ENCODE results near the gene IPCEF1. TPM values are rescaled to one million over a fixed set of nuclear protein-coding genes. Genes with fewer than 3 reads are reported as not detected.
"Not testable (repeated sequence)": the region's sequence is repeated elsewhere in the genome, so short reads cannot be mapped to it uniquely, and the experiment has no call there.

IPCEF1 gene
- polyA plus RNA-seq, 3 donors: 14.7 to 29.7 (median 16.5) TPM

GRCh38 chr6:154179434-154179833 lies 177.2 kb downstream of the IPCEF1 start:
- Histone ChIP-seq H4K20me1 (ENCODE audit: insufficient read depth, low read length) (peaks cover 6% of the 10 kb centered on the region), H3K27me3 (ENCODE audit: control insufficient read depth in 2 of 2, insufficient read depth in 2 of 2, low read length in 2 of 2) (no peaks in the 10 kb centered on the region), H3K27ac (ENCODE audit: low read depth in 1 of 2, low read length in 2 of 2) (no peak overlapping the region), H3K4me1 (ENCODE audit: control insufficient read depth in 1 of 2, insufficient read depth in 2 of 2, low read length in 2 of 2) (no peaks in the 10 kb centered on the region), H3K36me3 (replicated peaks in 1 of 2; ENCODE audit: control insufficient read depth in 1 of 2, insufficient read depth in 2 of 2, low read length in 2 of 2) (peaks cover 23 to 38% of the 10 kb centered on the region in 2 donors), H3K4me2 (replicated peaks; ENCODE audit: extremely low read depth, low read length, poor library complexity, severe bottlenecking) (no peak overlapping the region), H3K79me2 (ENCODE audit: insufficient read depth, low read length) (peaks cover 14% of the 10 kb centered on the region), H3K9me3 (replicated peaks in 1 of 2; ENCODE audit: control insufficient read depth in 1 of 2, insufficient read depth in 1 of 2, low read length in 2 of 2) (no peaks in the 10 kb centered on the region), H2AFZ (ENCODE audit: insufficient read depth, low read depth, low read length, poor library complexity, severe bottlenecking) (no peak overlapping the region), H3K4me3 (replicated peaks in 1 of 3; ENCODE audit: low read depth in 2 of 3, low read length in 3 of 3) (no peak overlapping the region), H3K9ac (ENCODE audit: insufficient read depth, low read length, poor library complexity, severe bottlenecking) (no peak overlapping the region)
- no CpG with 5 or more reads among the region's 5 CpGs for WGBS (ENCODE audit: insufficient coverage)
- Mint-ChIP-seq H3K27me3 (ENCODE audit: low read depth in 3 of 3) (no peaks in the 10 kb centered on the region), H3K4me3 (no peak overlapping the region), H3K27ac (no peak overlapping the region), H3K9me3 (peaks cover 6 to 16% (median 13%) of the 10 kb centered on the region in 7 donors), H3K36me3 (peaks cover 41 to 64% of the 10 kb centered on the region in 2 donors), H3K4me1 (peaks cover 9% of the 10 kb centered on the region)
- no peak for TF ChIP-seq CTCF (IDR thresholded peaks at IDR 0.05)
- no peak for DNase-seq
- intact Hi-C loops (cut with micrococcal nuclease): no loop called here

- H3K27ac ChIP-seq (ENCODE audit: low read depth in 1 of 2, low read length in 2 of 2); H3K27me3 Mint-ChIP-seq (ENCODE audit: low read depth in 3 of 3); H3K4me2 ChIP-seq (replicated peaks; ENCODE audit: extremely low read depth, low read length, poor library complexity, severe bottlenecking); intact Hi-C loops (cut with micrococcal nuclease); H3K9me3 ChIP-seq (replicated peaks in 1 of 2; ENCODE audit: control insufficient read depth in 1 of 2, insufficient read depth in 1 of 2, low read length in 2 of 2); H3K4me3 Mint-ChIP-seq; H2AFZ ChIP-seq (ENCODE audit: insufficient read depth, low read depth, low read length, poor library complexity, severe bottlenecking); H3K27ac Mint-ChIP-seq; H3K27me3 ChIP-seq (ENCODE audit: control insufficient read depth in 2 of 2, insufficient read depth in 2 of 2, low read length in 2 of 2); H3K4me3 ChIP-seq (replicated peaks in 1 of 3; ENCODE audit: low read depth in 2 of 3, low read length in 3 of 3); DNase-seq; H3K9ac ChIP-seq (ENCODE audit: insufficient read depth, low read length, poor library complexity, severe bottlenecking): not testable (repeated sequence)
- Histone ChIP-seq H3K4me1 (ENCODE audit: control insufficient read depth in 1 of 2, insufficient read depth in 2 of 2, low read length in 2 of 2) (peaks cover 28 to 29% of the 10 kb centered on the region in 2 donors), H3K79me2 (ENCODE audit: insufficient read depth, low read length) (peaks cover 36% of the 10 kb centered on the region), H3K36me3 (replicated peaks in 1 of 2; ENCODE audit: control insufficient read depth in 1 of 2, insufficient read depth in 2 of 2, low read length in 2 of 2) (peaks cover 20 to 30% of the 10 kb centered on the region in 2 donors), H4K20me1 (ENCODE audit: insufficient read depth, low read length) (peaks cover 37% of the 10 kb centered on the region)
- peaks cover 47 to 60% of the 10 kb centered on the region in 2 donors for H3K36me3 Mint-ChIP-seq
- WGBS (ENCODE audit: insufficient coverage): 100% methylated on average over 3 of the region's 5 CpGs
- H3K9me3 Mint-ChIP-seq: peaks cover 6 to 19% (median 14%) of the 10 kb centered on the region in 7 donors
- H3K4me1 Mint-ChIP-seq: peaks cover 49% of the 10 kb centered on the region
Observed at GRCh38 chr6:154172393-154172792, 184.2 kb downstream of the IPCEF1 start.

Measured in CD14-positive monocyte (primary cell).